Endothelial cell of umbilical vein (primary cell): ENCODE results near the gene TCAP. TPM values are rescaled to one million over a fixed set of nuclear protein-coding genes. Genes with fewer than 3 reads are reported as not detected.

ENCODE experiments used
- BruUV-seq: library from RNA; stranded (reverse); fragments of 400-500 nt; replicated peaks from 2 replicates; lab custom pipeline; 2021; lab: Mats Ljungman, UMichigan
- CTCF ChIA-PET: fragments of 300-600, 350-600 bp; sonication (Branson Sonifier 250); formaldehyde crosslinking; loops from one replicate; lab custom pipeline; 2021; ENCODE audit warnings: antibody characterized with exemption, inconsistent platforms; lab: Charles Lee
- POLR2A ChIA-PET: fragments of 300-600, 350-600 bp; sonication (Branson Sonifier 250); formaldehyde crosslinking; loops from one replicate; lab custom pipeline; 2021; ENCODE audit warnings: antibody characterized with exemption, inconsistent platforms; lab: Charles Lee
- DNase-seq: peaks from one replicate; pipeline ENCODE4 v3.0.0-alpha.2; 2011; ENCODE audit warnings: low read depth, low spot score
- FAIRE-seq: peaks from 2 replicates; lab custom pipeline; 2011; peaks lifted over from hg19 to GRCh38; lab: Jason Lieb, UNC
- H2AFZ ChIP-seq: 2 replicates; pipeline ENCODE4 v1.6.0; 2012; ENCODE audit warnings: low read depth, low read length, control low read depth, inconsistent platforms
- H3K27ac ChIP-seq: 2 replicates; pipeline ENCODE4 v1.5.1; 2011; ENCODE audit warnings: low read depth, mild to moderate bottlenecking, control low read depth, low read length, moderate library complexity; ENCODE audit not compliant: insufficient read depth
- H3K27me3 ChIP-seq, 2 experiments: 2 replicates each; pipeline versions ENCODE4 v1.6.0 to v1.6.1; 2011; ENCODE audit warnings: low read length in 2 of 2, mixed read lengths in 1 of 2; ENCODE audit not compliant: control insufficient read depth in 2 of 2, insufficient read depth in 2 of 2
- H3K36me3 ChIP-seq, 2 experiments: 2 replicates in 1 of 2; 3 replicates in 1 of 2; pipeline ENCODE4 v1.5.1; 2011; ENCODE audit warnings: low read length in 2 of 2, mild to moderate bottlenecking in 1 of 2, moderate library complexity in 1 of 2; ENCODE audit not compliant: control insufficient read depth in 2 of 2, insufficient read depth in 2 of 2; ENCODE audit errors: extremely low read depth in 1 of 2
- H3K4me1 ChIP-seq: 3 replicates; pipeline ENCODE4 v1.5.1; 2011; ENCODE audit warnings: mild to moderate bottlenecking, low read length; ENCODE audit not compliant: control insufficient read depth, insufficient read depth; ENCODE audit errors: extremely low read depth
- H3K4me2 ChIP-seq: 2 replicates; pipeline ENCODE4 v1.6.1; 2011; ENCODE audit warnings: low read length, control low read depth, mixed read lengths; ENCODE audit not compliant: insufficient read depth
- H3K4me3 ChIP-seq, 3 experiments: fragments of 200-600 bp in 1 of 3; sonication (generic), shearing (Covaris generic) in 1 of 3; replicated peaks in 1 of 3; 2 replicates each; pipeline ENCODE4 v1.5.1; 2011 to 2016; ENCODE audit warnings: control low read depth in 3 of 3, low read length in 3 of 3, mild to moderate bottlenecking in 2 of 3, inconsistent platforms in 1 of 3, low read depth in 1 of 3, moderate library complexity in 1 of 3; ENCODE audit not compliant: insufficient read depth in 1 of 3
- H3K79me2 ChIP-seq: 2 replicates; pipeline ENCODE4 v1.6.0; 2012; ENCODE audit warnings: low read length, inconsistent platforms; ENCODE audit not compliant: control insufficient read depth, insufficient read depth
- H3K9ac ChIP-seq: replicated peaks from 2 replicates; pipeline ENCODE3; 2011; ENCODE audit warnings: low read length, control low read depth; ENCODE audit not compliant: insufficient read depth; ENCODE audit errors: extremely low read depth
- H3K9me1 ChIP-seq: replicated peaks from 3 replicates; pipeline ENCODE4 v1.6.0; 2011; ENCODE audit warnings: mild to moderate bottlenecking, low read length; ENCODE audit not compliant: control insufficient read depth, insufficient read depth; ENCODE audit errors: extremely low read depth
- H3K9me3 ChIP-seq: replicated peaks from 2 replicates; pipeline ENCODE4 v1.5.1; 2012; ENCODE audit warnings: low read length, inconsistent platforms; ENCODE audit not compliant: control insufficient read depth, insufficient read depth
- H4K20me1 ChIP-seq: replicated peaks from 2 replicates; pipeline ENCODE3; 2011; ENCODE audit warnings: mild to moderate bottlenecking, low read length; ENCODE audit not compliant: control insufficient read depth, insufficient read depth; ENCODE audit errors: extremely low read depth
- EZH2 ChIP-seq: IDR thresholded peaks from 2 replicates; pipeline ENCODE4 v1.6.1; 2012; ENCODE audit warnings: borderline replicate concordance, low read depth, mild to moderate bottlenecking, moderate library complexity, low read length, inconsistent platforms; ENCODE audit not compliant: severe bottlenecking
- JUN ChIP-seq: IDR thresholded peaks from 2 replicates; pipeline ENCODE4 v1.6.1; 2011; ENCODE audit warnings: borderline replicate concordance, low read depth; ENCODE audit not compliant: insufficient read length, insufficient read depth
- MYC ChIP-seq: IDR thresholded peaks from one replicate; pipeline ENCODE4 v1.6.1; 2011; ENCODE audit warnings: mild to moderate bottlenecking, low read depth, low read length
- POLR2A ChIP-seq: IDR thresholded peaks from 2 replicates; pipeline ENCODE4 v1.6.1; 2012; ENCODE audit warnings: low read depth, mild to moderate bottlenecking, control low read depth, low read length
- POLR2AphosphoS5 ChIP-seq: IDR thresholded peaks from 2 replicates; pipeline ENCODE4 v1.6.1; 2012; ENCODE audit warnings: low read depth, mild to moderate bottlenecking, control low read depth, low read length, moderate library complexity; ENCODE audit not compliant: insufficient read depth
- dilution Hi-C: fragments of 300-500 bp; cut with MboI; formaldehyde crosslinking; loops from one replicate; pipeline ENCODE4 v1.15.0; 2019; ENCODE audit warnings: low sequenced_read_pairs; ENCODE audit not compliant: extremely low pct_ligation_motif_present
- intact Hi-C: fragments of 100-400 bp; cut with micrococcal nuclease; formaldehyde crosslinking; loops from one replicate; pipeline ENCODE4 v1.10.0; 2022
- polyA plus RNA-seq, 4 experiments: library from polyadenylated mRNA; depleted of rRNA in 3 of 4; stranded (reverse) in 3 of 4; unstranded in 1 of 4; fragments of >200 nt; gene quantifications; 2 replicates each; pipeline versions ENCODE4 v1.2.1 to v1.2.3, GENCODE V29; 2011 to 2012; ENCODE audit warnings: missing spikeins in 1 of 4
- total RNA-seq: library from RNA; stranded (reverse); gene quantifications from 2 replicates; pipeline ENCODE4 v1.2.3, GENCODE V29; 2021
- TF ChIP-seq, protein P1 (sequence below), 2 donors: IDR thresholded peaks; 1 replicate in 1 of 2; 2 replicates in 1 of 2; pipeline ENCODE4 v1.5.1; 2011; ENCODE audit warnings: low read length in 2 of 2, mild to moderate bottlenecking in 2 of 2, moderate library complexity in 2 of 2, control low read depth in 1 of 2, inconsistent platforms in 1 of 2, low read depth in 1 of 2; ENCODE audit not compliant: insufficient read depth in 1 of 2; ENCODE audit errors: extremely low read depth in 1 of 2

The TCAP gene
- total and polyA plus RNA-seq, 2 donors (not counting 3 experiments of a cell fraction or from before 2014, with no cell fraction given): 0.51 to 0.93 TPM

DNA sequence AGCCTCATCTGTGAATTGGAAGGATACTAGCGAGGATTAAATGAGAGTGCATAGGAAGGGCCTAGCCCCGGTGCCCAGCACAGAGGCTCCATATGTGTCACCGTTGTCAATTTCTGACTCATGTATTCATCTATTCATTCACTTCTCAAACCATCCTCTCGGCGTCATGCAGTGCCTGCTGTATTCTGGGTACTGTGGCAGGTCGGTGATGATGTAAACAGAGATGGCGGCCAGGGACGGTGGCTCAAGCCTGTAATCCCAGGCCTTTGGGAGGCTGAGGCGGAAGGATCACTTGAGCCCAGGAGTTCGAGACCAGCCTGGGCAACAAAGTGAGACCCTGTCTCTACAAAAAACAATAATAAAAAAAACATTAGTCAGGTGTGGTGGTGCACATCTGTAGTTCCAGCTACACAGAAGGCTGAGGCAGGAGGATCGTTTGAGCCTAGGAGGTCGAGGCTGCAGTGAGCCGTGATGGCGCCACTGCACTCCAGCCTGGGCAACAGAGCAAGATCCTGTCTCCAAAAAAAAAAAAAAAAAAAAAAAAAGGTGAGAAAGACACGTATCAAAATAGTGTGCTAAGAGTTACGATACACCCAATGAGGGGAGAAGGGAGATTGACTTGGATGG lies 42.7 kb upstream of the TCAP start:
- no peak overlapping the region for H3K9ac ChIP-seq
- H3K9me1 ChIP-seq: no peaks in the 10 kb centered on the region
- H3K36me3 ChIP-seq: no peaks in the 10 kb centered on the region
- H3K4me1 ChIP-seq: peaks cover 7% of the 10 kb centered on the region
- dilution Hi-C loops (no loop called here), intact Hi-C loops (loop anchor here (1.0 to 10.0 kb wide), 10 partner anchors 30 to 358 kb away; partner anchors contain the start of genes MIEN1, PNMT and PSMD3)
- H3K9me3 ChIP-seq: no peaks in the 10 kb centered on the region
- CTCF ChIA-PET: interaction anchor here (0.9 to 5.8 kb wide), 35 partner anchors 9 to 360 kb away, joined by 3 to 291 read pairs (median 10); partner anchors contain the start of genes ERBB2, MIEN1, PGAP3 and PNMT
- POLR2A ChIA-PET: no interaction called here
- TF ChIP-seq MYC (no peak), EZH2 (peak; percentile 8)
- no peak overlapping the region for H3K27ac ChIP-seq
- no peaks in the 10 kb centered on the region for H4K20me1 ChIP-seq
- no peak overlapping the region for H3K4me3 ChIP-seq
- no peak overlapping the region for H3K4me2 ChIP-seq
- DNase-seq: no peak
- no peak for FAIRE-seq
- BruUV-seq: no TSS peak
- H3K79me2 ChIP-seq: no peaks in the 10 kb centered on the region
- peaks cover 28 to 29% of the 10 kb centered on the region in 2 experiments for H3K27me3 ChIP-seq
- no peak overlapping the region for H2AFZ ChIP-seq

DNA sequence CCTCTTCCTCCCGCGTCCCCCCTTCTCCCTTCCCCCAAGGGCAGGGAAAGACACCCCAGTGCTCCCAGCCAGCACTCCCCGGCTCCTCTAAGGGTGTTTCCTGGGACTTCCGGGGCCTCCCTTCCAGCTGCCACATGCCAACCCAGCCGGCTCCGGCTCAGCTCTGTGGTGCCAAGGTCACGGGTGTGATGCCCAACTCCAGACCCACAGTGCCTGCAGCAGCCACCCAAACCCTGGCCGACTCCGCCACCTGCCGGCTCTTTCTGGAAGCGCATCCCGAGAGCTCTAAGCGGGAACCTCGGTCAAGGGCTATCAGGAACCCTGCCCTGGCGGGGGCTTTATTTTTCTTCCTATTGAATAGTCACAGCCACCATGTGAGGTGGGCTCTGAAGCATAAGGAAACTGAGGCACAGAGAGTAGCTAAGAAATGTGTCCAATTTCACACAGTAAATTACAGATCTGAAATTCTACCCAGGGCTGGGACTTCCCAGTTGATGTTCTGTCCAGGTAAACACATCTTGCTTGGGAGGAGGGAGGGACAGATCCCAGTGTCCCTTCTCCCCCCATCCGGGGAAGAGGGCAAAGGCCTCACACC lies 41.7 kb upstream of the TCAP start:
- Histone ChIP-seq H3K9me3 (no peaks in the 10 kb centered on the region), H3K4me1 (peaks cover 3% of the 10 kb centered on the region), H3K27ac (no peak overlapping the region), H3K4me2 (no peak overlapping the region), H3K79me2 (no peaks in the 10 kb centered on the region), H3K9me1 (no peaks in the 10 kb centered on the region), H2AFZ (no peak overlapping the region), H3K27me3 (peaks cover 36% of the 10 kb centered on the region in 2 experiments), H3K4me3 (no peak overlapping the region), H4K20me1 (no peaks in the 10 kb centered on the region), H3K36me3 (no peaks in the 10 kb centered on the region), H3K9ac (no peak overlapping the region)
- ChIA-PET CTCF (interaction anchor here (0.6 to 4.0 kb wide), 57 partner anchors 8 to 418 kb away, joined by 3 to 70 read pairs (median 5); partner anchors contain the start of genes ERBB2, MED1, MIEN1 and PNMT), POLR2A (no interaction called here)
- intact Hi-C loops: loop anchor here (1.0 to 10.0 kb wide), 5 partner anchors 29 to 331 kb away; partner anchors contain the start of gene MIEN1
- FAIRE-seq: peak; percentile 86
- BruUV-seq: no TSS peak
- TF ChIP-seq POLR2A (no peak), JUN (no peak), POLR2AphosphoS5 (no peak), MYC (no peak)
- TF ChIP-seq, protein P1, sequence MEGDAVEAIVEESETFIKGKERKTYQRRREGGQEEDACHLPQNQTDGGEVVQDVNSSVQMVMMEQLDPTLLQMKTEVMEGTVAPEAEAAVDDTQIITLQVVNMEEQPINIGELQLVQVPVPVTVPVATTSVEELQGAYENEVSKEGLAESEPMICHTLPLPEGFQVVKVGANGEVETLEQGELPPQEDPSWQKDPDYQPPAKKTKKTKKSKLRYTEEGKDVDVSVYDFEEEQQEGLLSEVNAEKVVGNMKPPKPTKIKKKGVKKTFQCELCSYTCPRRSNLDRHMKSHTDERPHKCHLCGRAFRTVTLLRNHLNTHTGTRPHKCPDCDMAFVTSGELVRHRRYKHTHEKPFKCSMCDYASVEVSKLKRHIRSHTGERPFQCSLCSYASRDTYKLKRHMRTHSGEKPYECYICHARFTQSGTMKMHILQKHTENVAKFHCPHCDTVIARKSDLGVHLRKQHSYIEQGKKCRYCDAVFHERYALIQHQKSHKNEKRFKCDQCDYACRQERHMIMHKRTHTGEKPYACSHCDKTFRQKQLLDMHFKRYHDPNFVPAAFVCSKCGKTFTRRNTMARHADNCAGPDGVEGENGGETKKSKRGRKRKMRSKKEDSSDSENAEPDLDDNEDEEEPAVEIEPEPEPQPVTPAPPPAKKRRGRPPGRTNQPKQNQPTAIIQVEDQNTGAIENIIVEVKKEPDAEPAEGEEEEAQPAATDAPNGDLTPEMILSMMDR (IDR thresholded peaks at IDR 0.05; ENCODE audit: extremely low read depth in 1 of 2, insufficient read depth in 1 of 2, low read depth in 1 of 2, low read length in 2 of 2): peak; percentile 93 to 96
- peak; percentile 61 for DNase-seq
- dilution Hi-C loops: no loop called here
